HepG2 (cell line): Measurements from ENCODE around the gene ADAMTS16. TPM values are rescaled to one million over a fixed set of nuclear protein-coding genes. Genes with fewer than 3 reads are reported as not detected.

Experiments used
- CBX1 ChIP-seq: IDR thresholded peaks from one replicate; pipeline ENCODE4 v1.6.1; 2016; ENCODE audit warnings: antibody characterized with exemption, low read depth
- HMG20A ChIP-seq: IDR thresholded peaks from 2 replicates; pipeline ENCODE4 v1.6.1; 2016; ENCODE audit warnings: borderline replicate concordance
- KAT7 ChIP-seq: IDR thresholded peaks from 2 replicates; pipeline ENCODE4 v1.6.1; 2018; ENCODE audit warnings: borderline replicate concordance, missing compliant biosample characterization
- KLF11 ChIP-seq: IDR thresholded peaks from 2 replicates; pipeline ENCODE4 v1.6.1; 2016; ENCODE audit warnings: missing compliant biosample characterization
- LCORL ChIP-seq, 2 experiments: fragments of 450-650 bp in 1 of 2; sonication (generic) in 1 of 2; formaldehyde crosslinking in 1 of 2; IDR thresholded peaks; 2 replicates each; pipeline versions ENCODE4 v1.5.0 to v1.6.1; 2017 to 2020; ENCODE audit warnings: antibody characterized with exemption in 1 of 2, missing genetic modification reagents in 1 of 2
- NFYB ChIP-seq: sonication (generic); formaldehyde crosslinking; IDR thresholded peaks from 2 replicates; pipeline ENCODE4 v1.4.0; 2020; ENCODE audit warnings: missing genetic modification reagents
- REL ChIP-seq: sonication (generic); formaldehyde crosslinking; conservative IDR thresholded peaks from 2 replicates; pipeline ENCODE4 v1.8.0; 2022; ENCODE audit warnings: mild to moderate bottlenecking, missing genetic modification reagents, moderate library complexity
- RFXAP ChIP-seq: sonication (generic); formaldehyde crosslinking; IDR thresholded peaks from 2 replicates; pipeline ENCODE4 v1.4.0; 2020; ENCODE audit warnings: missing genetic modification reagents, borderline replicate concordance
- SRSF4 ChIP-seq: fragments of 200-400 bp; formaldehyde crosslinking; IDR thresholded peaks from one replicate; pipeline ENCODE4 v1.6.1; 2018; ENCODE audit warnings: mild to moderate bottlenecking, low read depth, low read length, moderate library complexity; ENCODE audit not compliant: poor library complexity, severe bottlenecking
- TCF12 ChIP-seq, 2 experiments: fragments of 450-650 bp in 1 of 2; sonication (generic) in 1 of 2; formaldehyde crosslinking in 1 of 2; IDR thresholded peaks; 2 replicates each; pipeline versions ENCODE4 v1.6.1 to v1.8.0; 2017 to 2022; ENCODE audit warnings: antibody characterized with exemption in 1 of 2, mild to moderate bottlenecking in 1 of 2, missing genetic modification reagents in 1 of 2, moderate library complexity in 1 of 2
- TCF7L2 ChIP-seq: IDR thresholded peaks from 2 replicates; pipeline ENCODE4 v1.6.1; 2011; ENCODE audit warnings: mild to moderate bottlenecking, low read depth, low read length, moderate library complexity
- YEATS4 ChIP-seq: sonication (generic); formaldehyde crosslinking; IDR thresholded peaks from 2 replicates; pipeline ENCODE4 v1.4.0; 2020; ENCODE audit warnings: missing genetic modification reagents, borderline replicate concordance
- ZNF292 ChIP-seq: sonication (generic); formaldehyde crosslinking; IDR thresholded peaks from 2 replicates; pipeline ENCODE4 v1.8.1; 2022; ENCODE audit warnings: mild to moderate bottlenecking, low read depth, missing genetic modification reagents, borderline replicate concordance
- ZNF557 ChIP-seq: sonication (generic); formaldehyde crosslinking; IDR thresholded peaks from 2 replicates; pipeline ENCODE4 v1.4.0; 2020; ENCODE audit warnings: missing genetic modification reagents
- ZNF569 ChIP-seq: sonication (generic); formaldehyde crosslinking; IDR thresholded peaks from 2 replicates; pipeline ENCODE4 v1.5.0; 2020; ENCODE audit warnings: mild to moderate bottlenecking, missing genetic modification reagents, moderate library complexity, borderline replicate concordance
- ZNF782 ChIP-seq: sonication (generic); formaldehyde crosslinking; IDR thresholded peaks from 2 replicates; pipeline ENCODE4 v1.4.0; 2020; ENCODE audit warnings: missing genetic modification reagents, mild to moderate bottlenecking, borderline replicate concordance
- polyA plus RNA-seq, 8 experiments: library from polyadenylated mRNA; depleted of rRNA in 3 of 8; stranded (reverse) in 7 of 8; unstranded in 1 of 8; fragments of >200 nt; fragmentation: Illumina TruSeq in 4 of 8; extraction: Trizol in 4 of 8; gene quantifications; 2 replicates each; pipeline versions ENCODE4 v1.2.1 to v1.2.3, GENCODE V29; 2011 to 2016; ENCODE audit warnings: low read depth in 4 of 8, missing spikeins in 1 of 8, mixed read lengths in 1 of 8; ENCODE audit not compliant: insufficient read depth in 1 of 8
- total RNA-seq, 5 experiments: library from RNA; depleted of rRNA; stranded (reverse); fragments of >200 nt; fragmentation: Illumina TruSeq; extraction: Trizol; gene quantifications; 2 replicates each; pipeline ENCODE4 v1.2.3, GENCODE V29; 2016; ENCODE audit warnings: low read depth in 1 of 5
- TF ChIP-seq, protein P1 (sequence below): sonication (generic); formaldehyde crosslinking; IDR thresholded peaks from 2 replicates; pipeline ENCODE4 v1.5.0; 2020; ENCODE audit warnings: missing genetic modification reagents
- TF ChIP-seq, protein P2 (sequence below): sonication (generic); formaldehyde crosslinking; conservative IDR thresholded peaks from 2 replicates; pipeline ENCODE4 v1.4.0; 2020; ENCODE audit warnings: missing genetic modification reagents
- TF ChIP-seq, protein P3 (sequence below): sonication (generic); formaldehyde crosslinking; IDR thresholded peaks from 2 replicates; pipeline ENCODE4 v1.4.0; 2020; ENCODE audit warnings: missing genetic modification reagents, mild to moderate bottlenecking, borderline replicate concordance
- TF ChIP-seq, protein P4 (sequence below): sonication (generic); formaldehyde crosslinking; IDR thresholded peaks from 2 replicates; pipeline ENCODE4 v1.4.0; 2020; ENCODE audit warnings: missing genetic modification reagents, mild to moderate bottlenecking, borderline replicate concordance
- TF ChIP-seq, protein P5 (sequence below): sonication (generic); formaldehyde crosslinking; IDR thresholded peaks from 2 replicates; pipeline ENCODE4 v1.4.0; 2020; ENCODE audit warnings: missing genetic modification reagents

Gene ADAMTS16
- total and polyA plus RNA-seq, 2 of the 13 experiments (the other 11 are each of a cell fraction or from before 2014, with no cell fraction given): 0.02 to 0.03 TPM

DNA sequence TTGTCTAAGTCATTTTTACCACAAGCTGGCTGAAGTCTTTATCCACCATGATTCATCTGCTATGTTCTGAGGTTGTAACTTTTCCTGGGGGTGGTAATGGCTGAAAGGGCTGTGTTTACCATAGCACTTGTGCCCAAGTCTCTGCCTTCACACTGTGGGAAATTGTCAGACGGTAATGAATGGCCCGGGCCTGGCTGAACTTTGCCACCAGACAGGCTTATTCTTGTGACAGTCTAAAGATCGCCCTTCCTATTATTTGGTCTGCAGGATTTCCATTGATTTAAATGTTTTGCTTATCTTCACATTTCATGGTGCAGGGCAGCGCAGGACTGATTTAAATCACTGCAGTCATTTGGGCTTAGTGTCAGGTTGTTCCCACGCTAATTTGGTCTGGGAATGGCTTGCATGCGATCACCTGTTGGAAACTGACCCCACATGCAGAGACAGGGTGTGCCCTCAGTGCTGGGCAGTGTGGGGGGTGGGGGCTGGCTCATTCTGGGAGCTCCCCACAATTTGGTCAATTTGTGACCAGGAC lies 173.0 kb downstream of the ADAMTS16 start (continued):
- TF ChIP-seq, protein P1, sequence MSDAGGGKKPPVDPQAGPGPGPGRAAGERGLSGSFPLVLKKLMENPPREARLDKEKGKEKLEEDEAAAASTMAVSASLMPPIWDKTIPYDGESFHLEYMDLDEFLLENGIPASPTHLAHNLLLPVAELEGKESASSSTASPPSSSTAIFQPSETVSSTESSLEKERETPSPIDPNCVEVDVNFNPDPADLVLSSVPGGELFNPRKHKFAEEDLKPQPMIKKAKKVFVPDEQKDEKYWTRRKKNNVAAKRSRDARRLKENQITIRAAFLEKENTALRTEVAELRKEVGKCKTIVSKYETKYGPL (CRISPR knock-in tag): no peak
- TF ChIP-seq ZNF782: no peak
- TF ChIP-seq KLF11: no peak
- TF ChIP-seq SRSF4: no peak
- TF ChIP-seq ZNF569 (CRISPR knock-in tag): no peak
- no peak for TF ChIP-seq RFXAP (CRISPR knock-in tag)
- TF ChIP-seq, protein P2, sequence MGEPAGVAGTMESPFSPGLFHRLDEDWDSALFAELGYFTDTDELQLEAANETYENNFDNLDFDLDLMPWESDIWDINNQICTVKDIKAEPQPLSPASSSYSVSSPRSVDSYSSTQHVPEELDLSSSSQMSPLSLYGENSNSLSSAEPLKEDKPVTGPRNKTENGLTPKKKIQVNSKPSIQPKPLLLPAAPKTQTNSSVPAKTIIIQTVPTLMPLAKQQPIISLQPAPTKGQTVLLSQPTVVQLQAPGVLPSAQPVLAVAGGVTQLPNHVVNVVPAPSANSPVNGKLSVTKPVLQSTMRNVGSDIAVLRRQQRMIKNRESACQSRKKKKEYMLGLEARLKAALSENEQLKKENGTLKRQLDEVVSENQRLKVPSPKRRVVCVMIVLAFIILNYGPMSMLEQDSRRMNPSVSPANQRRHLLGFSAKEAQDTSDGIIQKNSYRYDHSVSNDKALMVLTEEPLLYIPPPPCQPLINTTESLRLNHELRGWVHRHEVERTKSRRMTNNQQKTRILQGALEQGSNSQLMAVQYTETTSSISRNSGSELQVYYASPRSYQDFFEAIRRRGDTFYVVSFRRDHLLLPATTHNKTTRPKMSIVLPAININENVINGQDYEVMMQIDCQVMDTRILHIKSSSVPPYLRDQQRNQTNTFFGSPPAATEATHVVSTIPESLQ (CRISPR knock-in tag): no peak
- no peak for TF ChIP-seq NFYB (CRISPR knock-in tag)
- TF ChIP-seq LCORL (IDR thresholded peaks at IDR 0.05): no peak; the same call in 1 of the 2 replicates
- TF ChIP-seq LCORL (CRISPR knock-in tag; IDR thresholded peaks at IDR 0.05): 0 out of 2 replicates have a peak, but pooled peaks have one; percentile 28
- no peak for TF ChIP-seq KAT7
- peak; percentile 70 for TF ChIP-seq HMG20A (CRISPR knock-in tag)
- TF ChIP-seq ZNF292: 0 out of 2 replicates have a peak, but pooled peaks have one; percentile 14
- TF ChIP-seq, protein P3, sequence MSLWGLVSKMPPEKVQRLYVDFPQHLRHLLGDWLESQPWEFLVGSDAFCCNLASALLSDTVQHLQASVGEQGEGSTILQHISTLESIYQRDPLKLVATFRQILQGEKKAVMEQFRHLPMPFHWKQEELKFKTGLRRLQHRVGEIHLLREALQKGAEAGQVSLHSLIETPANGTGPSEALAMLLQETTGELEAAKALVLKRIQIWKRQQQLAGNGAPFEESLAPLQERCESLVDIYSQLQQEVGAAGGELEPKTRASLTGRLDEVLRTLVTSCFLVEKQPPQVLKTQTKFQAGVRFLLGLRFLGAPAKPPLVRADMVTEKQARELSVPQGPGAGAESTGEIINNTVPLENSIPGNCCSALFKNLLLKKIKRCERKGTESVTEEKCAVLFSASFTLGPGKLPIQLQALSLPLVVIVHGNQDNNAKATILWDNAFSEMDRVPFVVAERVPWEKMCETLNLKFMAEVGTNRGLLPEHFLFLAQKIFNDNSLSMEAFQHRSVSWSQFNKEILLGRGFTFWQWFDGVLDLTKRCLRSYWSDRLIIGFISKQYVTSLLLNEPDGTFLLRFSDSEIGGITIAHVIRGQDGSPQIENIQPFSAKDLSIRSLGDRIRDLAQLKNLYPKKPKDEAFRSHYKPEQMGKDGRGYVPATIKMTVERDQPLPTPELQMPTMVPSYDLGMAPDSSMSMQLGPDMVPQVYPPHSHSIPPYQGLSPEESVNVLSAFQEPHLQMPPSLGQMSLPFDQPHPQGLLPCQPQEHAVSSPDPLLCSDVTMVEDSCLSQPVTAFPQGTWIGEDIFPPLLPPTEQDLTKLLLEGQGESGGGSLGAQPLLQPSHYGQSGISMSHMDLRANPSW: no peak
- no peak for TF ChIP-seq REL
- no peak for TF ChIP-seq YEATS4 (CRISPR knock-in tag)
- TF ChIP-seq, protein P4, sequence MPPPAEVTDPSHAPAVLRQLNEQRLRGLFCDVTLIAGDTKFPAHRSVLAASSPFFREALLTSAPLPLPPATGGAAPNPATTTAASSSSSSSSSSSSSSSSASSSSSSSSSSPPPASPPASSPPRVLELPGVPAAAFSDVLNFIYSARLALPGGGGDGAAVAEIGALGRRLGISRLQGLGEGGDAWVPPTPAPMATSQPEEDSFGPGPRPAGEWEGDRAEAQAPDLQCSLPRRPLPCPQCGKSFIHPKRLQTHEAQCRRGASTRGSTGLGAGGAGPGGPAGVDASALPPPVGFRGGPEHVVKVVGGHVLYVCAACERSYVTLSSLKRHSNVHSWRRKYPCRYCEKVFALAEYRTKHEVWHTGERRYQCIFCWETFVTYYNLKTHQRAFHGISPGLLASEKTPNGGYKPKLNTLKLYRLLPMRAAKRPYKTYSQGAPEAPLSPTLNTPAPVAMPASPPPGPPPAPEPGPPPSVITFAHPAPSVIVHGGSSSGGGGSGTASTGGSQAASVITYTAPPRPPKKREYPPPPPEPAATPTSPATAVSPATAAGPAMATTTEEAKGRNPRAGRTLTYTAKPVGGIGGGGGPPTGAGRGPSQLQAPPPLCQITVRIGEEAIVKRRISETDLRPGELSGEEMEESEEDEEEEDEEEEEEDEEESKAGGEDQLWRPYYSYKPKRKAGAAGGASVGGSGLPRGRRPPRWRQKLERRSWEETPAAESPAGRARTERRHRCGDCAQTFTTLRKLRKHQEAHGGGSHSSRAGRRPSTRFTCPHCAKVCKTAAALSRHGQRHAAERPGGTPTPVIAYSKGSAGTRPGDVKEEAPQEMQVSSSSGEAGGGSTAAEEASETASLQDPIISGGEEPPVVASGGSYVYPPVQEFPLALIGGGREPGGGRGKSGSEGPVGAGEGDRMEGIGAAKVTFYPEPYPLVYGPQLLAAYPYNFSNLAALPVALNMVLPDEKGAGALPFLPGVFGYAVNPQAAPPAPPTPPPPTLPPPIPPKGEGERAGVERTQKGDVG: no peak
- no peak for TF ChIP-seq ZNF557 (CRISPR knock-in tag)
- TF ChIP-seq TCF12 (IDR thresholded peaks at IDR 0.05): no peak
- no peak for TF ChIP-seq TCF12 (CRISPR knock-in tag; IDR thresholded peaks at IDR 0.05)
- no peak for TF ChIP-seq CBX1
- TF ChIP-seq, protein P5, sequence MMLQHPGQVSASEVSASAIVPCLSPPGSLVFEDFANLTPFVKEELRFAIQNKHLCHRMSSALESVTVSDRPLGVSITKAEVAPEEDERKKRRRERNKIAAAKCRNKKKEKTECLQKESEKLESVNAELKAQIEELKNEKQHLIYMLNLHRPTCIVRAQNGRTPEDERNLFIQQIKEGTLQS: no peak
- TF ChIP-seq TCF7L2: no peak
